Testis (tissue), 3 donors: ENCODE results near the gene C4BPB. TPM values are rescaled to one million over a fixed set of nuclear protein-coding genes. Genes with fewer than 3 reads are reported as not detected.
A peak's percentile ranks its signal among the peaks of the same experiment; 100 is the strongest.

Experiments used
- DNase-seq: peaks from one replicate; pipeline ENCODE4 v3.0.0-alpha.2; 2019
- H3K27ac ChIP-seq, 2 donors: fragments of 200-600 bp; sonication (generic); one replicate each; pipeline ENCODE4 v1.5.1; 2019
- H3K27me3 ChIP-seq: fragments of 200-600 bp; sonication (generic); one replicate; pipeline ENCODE4 v1.5.1; 2019
- H3K36me3 ChIP-seq: fragments of 200-600 bp; sonication (generic); one replicate; pipeline ENCODE4 v1.5.1; 2017; ENCODE audit warnings: low read depth; ENCODE audit errors: missing control alignments
- H3K4me1 ChIP-seq: fragments of 200-600 bp; sonication (generic); one replicate; pipeline ENCODE4 v1.5.1; 2019
- H3K4me3 ChIP-seq, 2 donors: fragments of 200-600 bp; sonication (generic); one replicate each; pipeline ENCODE4 v1.5.1; 2017 to 2019
- H3K9me3 ChIP-seq: fragments of 200-600 bp; sonication (generic); one replicate; pipeline ENCODE4 v1.5.1; 2017
- POLR2A ChIP-seq: fragments of 450-650 bp; IDR thresholded peaks from one replicate; pipeline ENCODE4 v1.6.1; 2017; ENCODE audit warnings: antibody characterized with exemption, mild to moderate bottlenecking, moderate library complexity
- WGBS, 2 donors: methylation state at CpG; one replicate each; pipeline ENCODE4 v1.1.5; 2018; 5-methylcytosine and 5-hydroxymethylcytosine counted together
- intact Hi-C: fragments of 100-400 bp; cut with DNase I; formaldehyde crosslinking; loops from one replicate; pipeline ENCODE4 v1.15.1; 2023; ENCODE audit warnings: low total_unique reads
- polyA plus RNA-seq: library from polyadenylated mRNA; stranded (reverse); fragments of 350-450 nt; fragmentation: Illumina TruSeq; extraction: RNeasy Lipid Tissue Mini Kit (QIAGEN cat#74804); gene quantifications from one replicate; pipeline ENCODE4 v1.2.3, GENCODE V29; 2014; ENCODE audit warnings: low read depth, low replicate concordance; ENCODE audit not compliant: insufficient read depth
- total RNA-seq, 2 donors: library from RNA; depleted of rRNA; stranded (reverse); fragments of >200 nt; gene quantifications; one replicate each; pipeline ENCODE4 v1.2.3, GENCODE V29; 2016
- TF ChIP-seq, protein P1 (sequence below), 3 experiments: fragments of 450-650 bp in 2 of 3; fragments of 200-600 bp in 1 of 3; sonication (generic) in 1 of 3; IDR thresholded peaks; one replicate each; pipeline ENCODE4 v1.5.1; 2016 to 2019; ENCODE audit warnings: antibody characterized with exemption in 3 of 3, mild to moderate bottlenecking in 2 of 3, moderate library complexity in 1 of 3

C4BPB gene
- total and polyA plus RNA-seq, 3 donors from 2014 or later = 0.63 to 1.6 (median 0.87) TPM

DNA sequence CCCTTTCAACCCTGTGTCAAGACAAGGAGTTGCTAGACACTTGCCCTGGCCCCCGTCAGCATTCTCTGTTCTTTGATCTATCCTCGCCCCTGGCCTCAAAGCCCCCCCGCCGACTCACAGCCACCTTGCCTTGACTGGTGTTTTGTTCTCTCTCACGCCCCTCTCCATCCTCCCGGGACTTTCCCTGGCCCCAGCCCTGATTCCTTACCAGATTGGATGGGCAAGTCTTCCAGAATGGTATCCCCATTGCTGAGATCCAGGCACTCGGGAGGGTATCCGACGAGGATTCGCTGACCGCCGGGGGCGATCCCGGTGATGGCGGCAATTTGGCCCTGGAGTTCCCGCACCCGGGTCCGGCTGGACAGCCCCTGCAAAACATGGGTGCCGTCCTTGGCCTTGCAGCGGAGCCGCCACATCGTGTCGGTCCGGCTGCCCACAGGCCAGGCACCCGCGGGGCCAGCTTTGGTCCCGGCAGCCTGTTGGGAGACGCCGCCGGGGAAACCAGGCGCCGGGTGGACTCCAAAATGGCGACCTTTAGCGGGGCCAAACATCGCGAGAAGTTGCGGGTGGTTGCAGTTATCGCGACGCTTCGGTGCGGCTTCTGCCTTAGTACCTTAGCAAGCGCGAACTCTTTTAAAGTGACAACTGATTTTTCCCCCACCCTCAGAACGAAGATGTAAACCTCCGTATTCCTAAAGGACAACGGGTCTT lies 38.0 kb upstream of the C4BPB start:
- DNase-seq = peak; percentile 96
- Histone ChIP-seq H3K27ac (peak overlapping the region; percentile 96 to 98), H3K9me3 (no peaks in the 10 kb centered on the region), H3K36me3 (no peaks in the 10 kb centered on the region), H3K4me1 (peaks cover 18% of the 10 kb centered on the region), H3K27me3 (no peaks in the 10 kb centered on the region), H3K4me3 (peak overlapping the region; percentile 90 to 100)
- 1% methylated on average over 11 to 41 of the region's 47 CpGs for WGBS, 2 donors
- intact Hi-C loops = no loop called here
- TF ChIP-seq, protein P1, sequence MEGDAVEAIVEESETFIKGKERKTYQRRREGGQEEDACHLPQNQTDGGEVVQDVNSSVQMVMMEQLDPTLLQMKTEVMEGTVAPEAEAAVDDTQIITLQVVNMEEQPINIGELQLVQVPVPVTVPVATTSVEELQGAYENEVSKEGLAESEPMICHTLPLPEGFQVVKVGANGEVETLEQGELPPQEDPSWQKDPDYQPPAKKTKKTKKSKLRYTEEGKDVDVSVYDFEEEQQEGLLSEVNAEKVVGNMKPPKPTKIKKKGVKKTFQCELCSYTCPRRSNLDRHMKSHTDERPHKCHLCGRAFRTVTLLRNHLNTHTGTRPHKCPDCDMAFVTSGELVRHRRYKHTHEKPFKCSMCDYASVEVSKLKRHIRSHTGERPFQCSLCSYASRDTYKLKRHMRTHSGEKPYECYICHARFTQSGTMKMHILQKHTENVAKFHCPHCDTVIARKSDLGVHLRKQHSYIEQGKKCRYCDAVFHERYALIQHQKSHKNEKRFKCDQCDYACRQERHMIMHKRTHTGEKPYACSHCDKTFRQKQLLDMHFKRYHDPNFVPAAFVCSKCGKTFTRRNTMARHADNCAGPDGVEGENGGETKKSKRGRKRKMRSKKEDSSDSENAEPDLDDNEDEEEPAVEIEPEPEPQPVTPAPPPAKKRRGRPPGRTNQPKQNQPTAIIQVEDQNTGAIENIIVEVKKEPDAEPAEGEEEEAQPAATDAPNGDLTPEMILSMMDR (IDR thresholded peaks at IDR 0.05) = no peak
- no peak for TF ChIP-seq POLR2A

GRCh38 chr1:207051191-207051943 lies 37.3 kb upstream of the C4BPB start, which contains the start of gene YOD1:
Gene YOD1 (minus strand): TSS chr1:207051208. CDS start chr1:207051030, 178 bp downstream.
- Histone ChIP-seq H3K27ac (peak within 1 kb of the TSS; percentile 96 to 98), H3K9me3 (no peaks in the 10 kb centered on the region), H3K27me3 (no peaks in the 10 kb centered on the region), H3K4me3 (peak within 1 kb of the TSS; percentile 90 to 100), H3K36me3 (no peaks in the 10 kb centered on the region), H3K4me1 (peaks cover 18% of the 10 kb centered on the region)
- TF ChIP-seq POLR2A = no peak
- TF ChIP-seq, protein P1 (IDR thresholded peaks at IDR 0.05) = no peak
- no peak for DNase-seq
- 24 to 43% methylated on average over 14 to 15 of the region's 15 CpGs for WGBS, 2 donors
- intact Hi-C loops = no loop called here

- H3K27ac ChIP-seq = peak within 1 kb of the TSS; percentile 90 to 91
- H3K36me3 ChIP-seq = no peaks in the 10 kb centered on the region
- H3K4me1 ChIP-seq = peaks cover 17% of the 10 kb centered on the region
- no peaks in the 10 kb centered on the region for H3K9me3 ChIP-seq
- DNase-seq = peak; percentile 99
- intact Hi-C loops = no loop called here
- 2 to 3% methylated on average over 22 to 53 of the region's 56 CpGs for WGBS, 2 donors
- peak within 1 kb of the TSS; percentile 68 to 71 for H3K4me3 ChIP-seq
- peak; percentile 25 for TF ChIP-seq POLR2A
- TF ChIP-seq, protein P1 (IDR thresholded peaks at IDR 0.05) = peak in 2 of 3 experiments; percentile 32 to 53
- H3K27me3 ChIP-seq = no peaks in the 10 kb centered on the region
These were observed 35.5 kb upstream of the C4BPB start, which contains the start of gene PFKFB2 for GRCh38 chr1:207052911-207053769. Gene PFKFB2 (plus strand): TSS chr1:207053275. CDS start chr1:207054718, 1,443 bp downstream.

- intact Hi-C loops = no loop called here
- H3K27ac ChIP-seq = peak overlapping the region in 1 of 2 donors; percentile 16
These were observed 34.2 kb upstream of the C4BPB start for GRCh38 chr1:207054491-207054890.

More at GRCh38 chr1:207054491-207054890, 34.2 kb upstream of the C4BPB start:
- Histone ChIP-seq H3K9me3 (no peaks in the 10 kb centered on the region), H3K27me3 (no peaks in the 10 kb centered on the region), H3K4me1 (peaks cover 13% of the 10 kb centered on the region), H3K4me3 (no peak overlapping the region), H3K36me3 (no peaks in the 10 kb centered on the region)
- DNase-seq = no peak
- 40 to 55% methylated on average over 2 of the region's 2 CpGs for WGBS, 2 donors
- TF ChIP-seq, protein P1 (IDR thresholded peaks at IDR 0.05) = no peak
- TF ChIP-seq POLR2A = no peak
